ENCODE measurements around the gene KIAA1671.

KIAA1671 gene

GRCh38 chr22:25084405-25085107 lies 132.0 kb downstream of the KIAA1671 start:
- TF ChIP-seq YY1 (IDR thresholded peaks at IDR 0.05; ENCODE audit: insufficient read depth, insufficient read length): no peak
- no peak for TF ChIP-seq SUZ12 (IDR thresholded peaks at IDR 0.05; ENCODE audit: extremely low read depth, insufficient read depth, insufficient read length)
- no peak for TF ChIP-seq ZNF274 (IDR thresholded peaks at IDR 0.05; ENCODE audit: low read depth, low read length)
- Histone ChIP-seq H3K9ac (ENCODE audit: insufficient read length, low read depth) (no peak overlapping the region), H3K4me3 (ENCODE audit: insufficient read length, low read depth) (no peak overlapping the region), H3K36me3 (ENCODE audit: insufficient read depth, insufficient read length, low read length) (peaks cover 2% of the 10 kb centered on the region), H3K9me3 (ENCODE audit: insufficient read depth, low read length) (no peaks in the 10 kb centered on the region), H3K27me3 (ENCODE audit: insufficient read depth, insufficient read length) (no peaks in the 10 kb centered on the region), H3K4me1 (ENCODE audit: insufficient read depth, insufficient read length) (peaks cover 4% of the 10 kb centered on the region)
- no peak for DNase-seq (ENCODE audit: low read depth, low spot score)

DNA sequence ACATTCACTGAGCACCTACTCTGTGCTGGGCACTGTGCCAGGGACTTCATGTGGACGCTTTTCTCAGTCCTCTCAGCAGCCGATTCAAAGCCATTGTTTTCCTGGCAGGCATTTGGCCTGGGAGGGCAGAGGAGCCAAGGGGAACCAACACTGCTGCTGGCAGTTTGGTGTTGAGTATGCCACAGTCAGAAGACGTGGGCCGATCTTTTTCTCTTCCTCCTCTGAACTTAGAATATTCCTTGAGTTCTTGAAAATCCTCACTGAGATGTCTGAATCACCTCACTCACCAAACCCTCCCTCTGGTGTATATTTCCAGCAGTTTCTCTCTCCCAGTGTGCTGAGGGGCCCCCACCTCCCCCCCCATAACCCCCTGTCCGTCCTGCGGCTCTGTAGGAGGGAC lies 132.6 kb downstream of the KIAA1671 start:
- Histone ChIP-seq H3K4me1 (ENCODE audit: insufficient read depth, insufficient read length) (peaks cover 3% of the 10 kb centered on the region), H3K36me3 (ENCODE audit: insufficient read depth, insufficient read length, low read length) (peaks cover 2% of the 10 kb centered on the region), H3K9me3 (ENCODE audit: insufficient read depth, low read length) (no peaks in the 10 kb centered on the region), H3K4me3 (ENCODE audit: insufficient read length, low read depth) (no peak overlapping the region), H3K9ac (ENCODE audit: insufficient read length, low read depth) (no peak overlapping the region), H3K27me3 (ENCODE audit: insufficient read depth, insufficient read length) (no peaks in the 10 kb centered on the region)
- no peak for DNase-seq (ENCODE audit: low read depth, low spot score)
- no peak for TF ChIP-seq ZNF274 (IDR thresholded peaks at IDR 0.05; ENCODE audit: low read depth, low read length)
- no peak for TF ChIP-seq YY1 (IDR thresholded peaks at IDR 0.05; ENCODE audit: insufficient read depth, insufficient read length)
- TF ChIP-seq SUZ12 (IDR thresholded peaks at IDR 0.05; ENCODE audit: extremely low read depth, insufficient read depth, insufficient read length): no peak

- no peak for DNase-seq (ENCODE audit: low read depth, low spot score)
- Histone ChIP-seq H3K27me3 (ENCODE audit: insufficient read depth, insufficient read length) (no peaks in the 10 kb centered on the region), H3K36me3 (ENCODE audit: insufficient read depth, insufficient read length, low read length) (peaks cover 2% of the 10 kb centered on the region), H3K4me3 (ENCODE audit: insufficient read length, low read depth) (no peak overlapping the region), H3K9ac (ENCODE audit: insufficient read length, low read depth) (no peak overlapping the region), H3K9me3 (ENCODE audit: insufficient read depth, low read length) (no peaks in the 10 kb centered on the region), H3K4me1 (ENCODE audit: insufficient read depth, insufficient read length) (peaks cover 3% of the 10 kb centered on the region)
- TF ChIP-seq SUZ12 (IDR thresholded peaks at IDR 0.05; ENCODE audit: extremely low read depth, insufficient read depth, insufficient read length) (no peak), YY1 (IDR thresholded peaks at IDR 0.05; ENCODE audit: insufficient read depth, insufficient read length) (no peak), ZNF274 (IDR thresholded peaks at IDR 0.05; ENCODE audit: low read depth, low read length) (no peak)
These were observed 133.7 kb downstream of the KIAA1671 start for GRCh38 chr22:25085930-25086901.

DNA sequence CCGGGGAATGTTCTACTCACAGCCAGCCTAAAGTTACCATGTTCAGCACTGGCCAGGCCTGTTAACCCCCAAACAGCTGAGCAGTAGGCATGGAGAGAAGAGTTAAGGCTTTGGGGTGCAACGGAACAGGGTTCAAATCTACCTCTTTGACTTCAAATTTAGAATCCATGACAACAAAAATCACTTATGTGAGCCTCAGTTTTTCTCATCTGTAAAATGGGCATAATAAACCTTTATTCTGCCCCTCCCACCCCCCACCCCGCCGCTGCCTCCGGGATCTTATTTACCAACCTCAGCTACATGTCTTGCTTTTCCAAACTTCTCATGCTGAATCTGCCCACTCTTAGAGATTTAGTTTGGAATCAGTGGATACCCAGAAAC lies 134.4 kb downstream of the KIAA1671 start:
- no peak for TF ChIP-seq YY1 (IDR thresholded peaks at IDR 0.05; ENCODE audit: insufficient read depth, insufficient read length)
- TF ChIP-seq SUZ12 (IDR thresholded peaks at IDR 0.05; ENCODE audit: extremely low read depth, insufficient read depth, insufficient read length): no peak
- no peak for TF ChIP-seq ZNF274 (IDR thresholded peaks at IDR 0.05; ENCODE audit: low read depth, low read length)
- no peak for DNase-seq (ENCODE audit: low read depth, low spot score)
- H3K27me3 ChIP-seq (ENCODE audit: insufficient read depth, insufficient read length): no peaks in the 10 kb centered on the region
- H3K4me1 ChIP-seq (ENCODE audit: insufficient read depth, insufficient read length): peaks cover 3% of the 10 kb centered on the region
- H3K9me3 ChIP-seq (ENCODE audit: insufficient read depth, low read length): no peaks in the 10 kb centered on the region
- H3K9ac ChIP-seq (ENCODE audit: insufficient read length, low read depth): no peak overlapping the region
- H3K4me3 ChIP-seq (ENCODE audit: insufficient read length, low read depth): no peak overlapping the region
- H3K36me3 ChIP-seq (ENCODE audit: insufficient read depth, insufficient read length, low read length): peaks cover 2% of the 10 kb centered on the region

GRCh38 chr22:25090225-25090890 lies 137.8 kb downstream of the KIAA1671 start:
- H3K27me3 ChIP-seq (ENCODE audit: insufficient read depth, insufficient read length): no peaks in the 10 kb centered on the region
- peaks cover 2% of the 10 kb centered on the region for H3K36me3 ChIP-seq (ENCODE audit: insufficient read depth, insufficient read length, low read length)
- peaks cover 3% of the 10 kb centered on the region for H3K4me1 ChIP-seq (ENCODE audit: insufficient read depth, insufficient read length)
- no peak for DNase-seq (ENCODE audit: low read depth, low spot score)
- H3K4me3 ChIP-seq (ENCODE audit: insufficient read length, low read depth): no peak overlapping the region
- no peak overlapping the region for H3K9ac ChIP-seq (ENCODE audit: insufficient read length, low read depth)
- H3K9me3 ChIP-seq (ENCODE audit: insufficient read depth, low read length): no peaks in the 10 kb centered on the region
- TF ChIP-seq ZNF274 (IDR thresholded peaks at IDR 0.05; ENCODE audit: low read depth, low read length): no peak
- TF ChIP-seq YY1 (IDR thresholded peaks at IDR 0.05; ENCODE audit: insufficient read depth, insufficient read length): no peak
- no peak for TF ChIP-seq SUZ12 (IDR thresholded peaks at IDR 0.05; ENCODE audit: extremely low read depth, insufficient read depth, insufficient read length)

DNA sequence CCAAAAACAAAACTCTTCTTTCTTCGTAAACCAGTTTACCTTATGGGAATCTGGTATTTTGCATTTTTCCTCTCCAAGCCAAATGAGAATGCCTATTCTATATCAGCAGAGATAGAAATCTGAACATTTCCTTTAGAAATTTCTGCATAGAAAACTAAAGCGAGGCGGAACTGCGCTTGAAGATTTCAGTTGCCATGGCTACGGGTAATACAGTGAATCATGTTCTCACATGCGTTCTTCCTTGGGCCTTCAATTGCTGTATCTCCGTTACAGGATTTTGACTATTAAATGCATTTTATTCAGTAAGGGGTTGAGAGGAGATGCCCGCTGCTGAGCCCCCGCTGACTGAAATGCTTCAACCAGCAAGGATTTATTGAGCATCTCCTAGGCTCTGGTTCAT lies 138.9 kb downstream of the KIAA1671 start:
- Histone ChIP-seq H3K36me3 (ENCODE audit: insufficient read depth, insufficient read length, low read length) (peaks cover 2% of the 10 kb centered on the region), H3K9me3 (ENCODE audit: insufficient read depth, low read length) (no peaks in the 10 kb centered on the region), H3K9ac (ENCODE audit: insufficient read length, low read depth) (no peak overlapping the region), H3K27me3 (ENCODE audit: insufficient read depth, insufficient read length) (no peaks in the 10 kb centered on the region), H3K4me3 (ENCODE audit: insufficient read length, low read depth) (no peak overlapping the region), H3K4me1 (ENCODE audit: insufficient read depth, insufficient read length) (peaks cover under 1% of the 10 kb centered on the region)
- no peak for DNase-seq (ENCODE audit: low read depth, low spot score)
- TF ChIP-seq ZNF274 (IDR thresholded peaks at IDR 0.05; ENCODE audit: low read depth, low read length) (no peak), YY1 (IDR thresholded peaks at IDR 0.05; ENCODE audit: insufficient read depth, insufficient read length) (no peak)

DNA sequence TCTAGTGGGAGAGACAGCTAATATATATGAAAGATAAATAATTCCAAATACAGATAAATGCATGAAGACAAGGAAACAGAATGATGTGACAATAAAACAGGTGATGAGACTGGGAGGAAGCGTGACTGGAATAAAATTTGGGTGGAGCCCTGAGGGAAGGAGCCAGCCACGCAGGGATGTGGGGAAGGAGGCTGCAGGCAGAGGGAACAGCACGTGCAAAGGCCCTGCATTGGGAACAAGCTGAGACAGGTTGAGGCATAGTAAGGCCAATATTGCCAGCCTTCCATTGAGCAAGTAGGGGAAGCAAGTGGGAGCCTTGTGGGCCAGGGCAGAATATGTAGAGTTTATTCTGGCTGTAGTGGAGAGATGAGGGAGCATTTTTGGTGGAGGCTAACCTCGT lies 139.6 kb downstream of the KIAA1671 start:
- H3K27me3 ChIP-seq (ENCODE audit: insufficient read depth, insufficient read length): no peaks in the 10 kb centered on the region
- H3K4me3 ChIP-seq (ENCODE audit: insufficient read length, low read depth): no peak overlapping the region
- H3K36me3 ChIP-seq (ENCODE audit: insufficient read depth, insufficient read length, low read length): peaks cover 2% of the 10 kb centered on the region
- no peaks in the 10 kb centered on the region for H3K9me3 ChIP-seq (ENCODE audit: insufficient read depth, low read length)
- no peak for TF ChIP-seq YY1 (IDR thresholded peaks at IDR 0.05; ENCODE audit: insufficient read depth, insufficient read length)
- no peak overlapping the region for H3K9ac ChIP-seq (ENCODE audit: insufficient read length, low read depth)
- H3K4me1 ChIP-seq (ENCODE audit: insufficient read depth, insufficient read length): no peaks in the 10 kb centered on the region
- no peak for DNase-seq (ENCODE audit: low read depth, low spot score)
